Measurements from ENCODE around the gene ZNF398. TPM values are rescaled to one million over a fixed set of nuclear protein-coding genes. Genes with fewer than 3 reads are reported as not detected.

Gene ZNF398
- total and polyA plus RNA-seq, 9 of the 15 experiments (the other 6 are each of a cell fraction or from before 2014, with no cell fraction given) = 4.0 to 18.6 (median 10.4) TPM

DNA sequence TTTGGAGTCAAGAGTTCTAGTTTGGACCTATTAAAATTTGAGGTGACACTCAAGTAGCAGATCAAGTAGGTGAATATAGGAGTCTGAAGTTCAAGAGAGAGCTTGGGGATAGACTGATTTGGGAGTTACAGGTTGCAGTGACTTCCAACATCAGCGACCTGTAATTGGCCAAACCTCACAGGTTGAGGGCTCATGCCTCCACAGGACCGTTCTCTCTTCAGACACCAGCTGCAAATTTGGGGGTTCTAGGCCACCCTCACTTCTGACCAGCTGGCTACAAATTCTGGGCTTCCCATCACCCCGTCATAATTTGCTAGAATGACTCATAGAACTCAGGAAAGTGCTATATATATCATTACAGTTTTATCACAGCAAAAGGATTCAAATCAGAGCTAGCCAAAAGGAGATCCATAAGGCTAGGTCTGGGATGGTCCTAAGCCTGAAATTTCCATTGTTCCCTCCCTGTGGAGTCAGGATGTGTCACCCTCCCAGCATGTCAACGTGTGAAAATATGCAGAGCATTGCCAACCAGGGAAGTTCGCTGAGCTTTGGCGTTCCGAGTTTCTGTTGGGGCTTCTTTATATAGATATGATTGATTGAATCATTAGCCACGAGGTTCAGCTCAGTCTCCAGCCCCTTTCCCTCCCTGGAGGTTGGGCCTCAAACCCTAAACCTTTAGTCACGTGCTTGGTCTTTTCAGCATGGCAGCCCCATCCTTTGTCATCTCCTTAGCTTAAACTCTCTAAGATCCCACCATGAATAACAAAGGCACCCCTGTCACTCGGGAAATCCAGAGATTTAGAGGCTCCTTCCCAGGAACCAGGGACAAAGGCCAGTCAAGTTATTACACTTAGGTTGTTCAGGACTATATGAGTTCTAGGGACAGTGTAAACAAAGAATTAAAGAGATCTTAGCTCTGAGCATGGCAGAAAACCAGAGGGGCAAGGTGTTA, 71.5 kb downstream of the ZNF398 start (continued):
- TF ChIP-seq, protein P1, sequence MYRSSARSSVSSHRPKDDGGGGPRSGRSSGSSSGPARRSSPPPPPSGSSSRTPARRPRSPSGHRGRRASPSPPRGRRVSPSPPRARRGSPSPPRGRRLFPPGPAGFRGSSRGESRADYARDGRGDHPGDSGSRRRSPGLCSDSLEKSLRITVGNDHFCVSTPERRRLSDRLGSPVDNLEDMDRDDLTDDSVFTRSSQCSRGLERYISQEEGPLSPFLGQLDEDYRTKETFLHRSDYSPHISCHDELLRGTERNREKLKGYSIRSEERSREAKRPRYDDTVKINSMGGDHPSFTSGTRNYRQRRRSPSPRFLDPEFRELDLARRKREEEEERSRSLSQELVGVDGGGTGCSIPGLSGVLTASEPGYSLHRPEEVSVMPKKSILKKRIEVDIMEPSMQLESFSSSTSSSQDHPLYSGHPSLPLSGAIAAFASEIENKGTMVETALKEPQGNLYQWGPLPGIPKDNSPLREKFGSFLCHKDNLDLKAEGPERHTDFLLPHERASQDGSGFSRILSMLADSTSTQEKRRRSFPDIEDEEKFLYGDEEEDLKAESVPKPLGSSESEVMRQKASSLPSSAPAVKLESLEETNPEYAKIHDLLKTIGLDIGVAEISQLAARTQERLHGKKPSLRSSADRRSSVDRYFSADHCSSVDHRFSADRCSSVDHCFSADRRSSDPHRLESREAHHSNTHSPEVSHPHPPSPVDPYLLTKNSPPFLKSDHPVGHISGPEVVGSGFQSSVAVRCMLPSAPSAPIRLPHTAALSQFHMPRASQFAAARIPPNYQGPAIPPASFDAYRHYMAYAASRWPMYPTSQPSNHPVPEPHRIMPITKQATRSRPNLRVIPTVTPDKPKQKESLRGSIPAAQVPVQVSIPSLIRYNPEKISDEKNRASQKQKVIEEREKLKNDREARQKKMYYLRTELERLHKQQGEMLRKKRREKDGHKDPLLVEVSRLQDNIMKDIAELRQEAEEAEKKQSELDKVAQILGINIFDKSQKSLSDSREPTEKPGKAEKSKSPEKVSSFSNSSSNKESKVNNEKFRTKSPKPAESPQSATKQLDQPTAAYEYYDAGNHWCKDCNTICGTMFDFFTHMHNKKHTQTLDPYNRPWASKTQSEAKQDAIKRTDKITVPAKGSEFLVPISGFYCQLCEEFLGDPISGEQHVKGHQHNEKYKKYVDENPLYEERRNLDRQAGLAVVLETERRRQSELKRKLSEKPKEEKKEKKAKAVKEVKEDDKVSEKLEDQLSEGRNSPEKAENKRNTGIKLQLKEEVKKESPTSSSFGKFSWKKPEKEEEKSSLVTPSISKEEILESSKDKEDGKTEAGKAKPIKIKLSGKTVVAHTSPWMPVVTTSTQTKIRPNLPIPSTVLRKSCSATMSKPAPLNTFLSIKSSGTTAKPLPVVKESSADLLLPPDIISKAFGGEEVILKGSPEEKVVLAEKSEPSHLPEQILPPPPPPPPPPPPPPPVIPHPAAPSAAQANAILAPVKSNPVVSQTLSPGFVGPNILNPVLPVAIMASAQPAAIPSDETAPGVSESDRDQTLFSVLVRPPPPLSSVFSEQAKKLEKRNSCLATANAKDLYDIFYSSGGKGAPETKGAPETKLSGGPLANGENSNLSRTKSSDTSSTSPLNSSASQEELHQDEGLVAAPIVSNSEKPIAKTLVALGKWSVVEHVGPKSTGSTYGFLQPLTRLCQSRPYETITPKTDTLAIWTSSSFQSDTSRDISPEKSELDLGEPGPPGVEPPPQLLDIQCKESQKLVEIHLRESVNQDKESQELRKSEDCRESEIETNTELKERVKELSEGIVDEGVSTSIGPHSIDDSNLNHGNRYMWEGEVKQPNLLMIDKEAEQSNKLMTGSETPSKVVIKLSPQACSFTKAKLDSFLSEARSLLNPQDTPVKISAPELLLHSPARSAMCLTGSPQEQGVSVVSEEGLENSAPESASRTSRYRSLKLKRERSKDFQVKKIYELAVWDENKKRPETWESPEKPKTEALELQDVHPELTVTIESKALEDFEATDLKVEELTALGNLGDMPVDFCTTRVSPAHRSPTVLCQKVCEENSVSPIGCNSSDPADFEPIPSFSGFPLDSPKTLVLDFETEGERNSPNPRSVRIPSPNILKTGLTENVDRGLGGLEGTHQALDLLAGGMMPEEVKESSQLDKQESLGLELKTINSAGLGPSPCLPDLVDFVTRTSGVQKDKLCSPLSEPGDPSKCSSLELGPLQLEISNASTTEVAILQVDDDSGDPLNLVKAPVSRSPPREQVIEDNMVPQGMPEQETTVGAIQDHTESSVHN (IDR thresholded peaks at IDR 0.05; ENCODE audit: borderline replicate concordance in 1 of 2, low read depth in 1 of 2) = no peak
- no peak for TF ChIP-seq ZFP30 (CRISPR knock-in tag; IDR thresholded peaks at IDR 0.05; ENCODE audit: borderline replicate concordance)
- TF ChIP-seq, protein P2, sequence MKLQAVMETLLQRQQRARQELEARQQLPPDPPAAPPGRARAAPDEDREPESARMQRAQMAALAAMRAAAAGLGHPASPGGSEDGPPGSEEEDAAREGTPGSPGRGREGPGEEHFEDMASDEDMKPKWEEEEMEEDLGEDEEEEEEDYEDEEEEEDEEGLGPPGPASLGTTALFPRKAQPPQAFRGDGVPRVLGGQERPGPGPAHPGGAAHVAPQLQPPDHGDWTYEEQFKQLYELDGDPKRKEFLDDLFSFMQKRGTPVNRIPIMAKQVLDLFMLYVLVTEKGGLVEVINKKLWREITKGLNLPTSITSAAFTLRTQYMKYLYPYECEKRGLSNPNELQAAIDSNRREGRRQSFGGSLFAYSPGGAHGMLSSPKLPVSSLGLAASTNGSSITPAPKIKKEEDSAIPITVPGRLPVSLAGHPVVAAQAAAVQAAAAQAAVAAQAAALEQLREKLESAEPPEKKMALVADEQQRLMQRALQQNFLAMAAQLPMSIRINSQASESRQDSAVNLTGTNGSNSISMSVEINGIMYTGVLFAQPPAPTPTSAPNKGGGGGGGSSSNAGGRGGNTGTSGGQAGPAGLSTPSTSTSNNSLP (IDR thresholded peaks at IDR 0.05; ENCODE audit: borderline replicate concordance, low read depth, low read length) = no peak
- TF ChIP-seq, protein P3, sequence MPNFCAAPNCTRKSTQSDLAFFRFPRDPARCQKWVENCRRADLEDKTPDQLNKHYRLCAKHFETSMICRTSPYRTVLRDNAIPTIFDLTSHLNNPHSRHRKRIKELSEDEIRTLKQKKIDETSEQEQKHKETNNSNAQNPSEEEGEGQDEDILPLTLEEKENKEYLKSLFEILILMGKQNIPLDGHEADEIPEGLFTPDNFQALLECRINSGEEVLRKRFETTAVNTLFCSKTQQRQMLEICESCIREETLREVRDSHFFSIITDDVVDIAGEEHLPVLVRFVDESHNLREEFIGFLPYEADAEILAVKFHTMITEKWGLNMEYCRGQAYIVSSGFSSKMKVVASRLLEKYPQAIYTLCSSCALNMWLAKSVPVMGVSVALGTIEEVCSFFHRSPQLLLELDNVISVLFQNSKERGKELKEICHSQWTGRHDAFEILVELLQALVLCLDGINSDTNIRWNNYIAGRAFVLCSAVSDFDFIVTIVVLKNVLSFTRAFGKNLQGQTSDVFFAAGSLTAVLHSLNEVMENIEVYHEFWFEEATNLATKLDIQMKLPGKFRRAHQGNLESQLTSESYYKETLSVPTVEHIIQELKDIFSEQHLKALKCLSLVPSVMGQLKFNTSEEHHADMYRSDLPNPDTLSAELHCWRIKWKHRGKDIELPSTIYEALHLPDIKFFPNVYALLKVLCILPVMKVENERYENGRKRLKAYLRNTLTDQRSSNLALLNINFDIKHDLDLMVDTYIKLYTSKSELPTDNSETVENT (CRISPR knock-in tag; IDR thresholded peaks at IDR 0.05) = no peak

All from K562 (cell line).